Measurements from ENCODE around the gene RITA1. TPM values are rescaled to one million over a fixed set of nuclear protein-coding genes. Genes with fewer than 3 reads are reported as not detected.

Gene RITA1
- total and polyA plus RNA-seq, 2 of the 4 experiments (the other 2 are of a cell fraction) = 14.2 to 14.7 TPM

- no TSS peak for BruUV-seq (replicated peaks)
- H2AFZ ChIP-seq (replicated peaks; ENCODE audit: low read length, poor library complexity) = no peak overlapping the region
- H3K4me1 ChIP-seq (ENCODE audit: control insufficient read depth, insufficient read depth, low read length) = peaks cover 9% of the 10 kb centered on the region
- no peak overlapping the region for H2BK5ac ChIP-seq (ENCODE audit: low read depth, low read length, poor library complexity, severe bottlenecking)
- H3K9me1 ChIP-seq (ENCODE audit: insufficient read depth, low read length) = peaks cover 5% of the 10 kb centered on the region; the same call in 1 of the 2 replicates
- no peak overlapping the region for H2AK9ac ChIP-seq (replicated peaks; ENCODE audit: low read depth, low read length, poor library complexity)
- in situ Hi-C loops (cut with MboI; ENCODE audit: low sequenced_read_pairs) = loop anchor here (5.0 to 25.0 kb wide), 2 partner anchors 230 to 1215 kb away; partner anchors contain the start of gene TBX5
- dilution Hi-C loops (cut with HindIII; ENCODE audit: low sequenced_read_pairs, unreplicated experiment) = no loop called here
- DNase-seq (no peak), ATAC-seq (ENCODE audit: low read depth) (no peak)
- no peaks in the 10 kb centered on the region for H3K36me3 ChIP-seq (ENCODE audit: control insufficient read depth, insufficient read depth, low read length)
- no peaks in the 10 kb centered on the region for H3K9me3 ChIP-seq (ENCODE audit: control insufficient read depth, insufficient read depth, low read length)
- H4K5ac ChIP-seq (ENCODE audit: low read depth, low read length) = no peak overlapping the region
- no CpG with 5 or more reads among the region's 8 CpGs for WGBS, 2 experiments (ENCODE audit: extremely low coverage in 2 of 2, insufficient read length in 1 of 2)
- ChIA-PET POLR2A (ENCODE audit: unreplicated experiment) (no interaction called here), CTCF (interaction anchor here (0.6 to 0.7 kb wide), 8 partner anchors 23 to 1601 kb away, joined by 3 to 4 read pairs (median 3); no protein-coding TSS in a partner anchor)
- no peak overlapping the region for H3K4me2 ChIP-seq (ENCODE audit: low read depth, low read length)
- H3K27ac ChIP-seq (ENCODE audit: insufficient read depth, low read length) = no peak overlapping the region
- no peak overlapping the region for H3K9ac ChIP-seq (ENCODE audit: low read depth, low read length)
- no peaks in the 10 kb centered on the region for H4K20me1 ChIP-seq (ENCODE audit: insufficient read depth, low read length)
- H3K4me3 ChIP-seq (ENCODE audit: insufficient read depth, low read depth, low read length) = no peak overlapping the region
- no peak overlapping the region for H2BK15ac ChIP-seq (ENCODE audit: low read depth, low read length)
- no peaks in the 10 kb centered on the region for H3K27me3 ChIP-seq (ENCODE audit: control insufficient read depth, insufficient read depth, low read length)
- peak overlapping the region; percentile 11; the same call in 1 of the 2 replicates for H2AK5ac ChIP-seq (ENCODE audit: low read depth, low read length)
- no peak overlapping the region for H4K91ac ChIP-seq (ENCODE audit: insufficient read depth, low read depth, low read length)
- no peak overlapping the region for H3K4ac ChIP-seq (ENCODE audit: low read depth, low read length)
- no peak overlapping the region for H3K56ac ChIP-seq (ENCODE audit: extremely low read depth, insufficient read depth, low read length)
- no peak overlapping the region for H3K18ac ChIP-seq (ENCODE audit: low read depth, low read length)
- H3K23ac ChIP-seq (ENCODE audit: low read depth, low read length) = no peak overlapping the region
- H3K14ac ChIP-seq (replicated peaks; ENCODE audit: low read depth, low read length) = no peak overlapping the region
- H3K79me1 ChIP-seq (ENCODE audit: low read depth in 1 of 2, low read length in 2 of 2) = peaks cover 2 to 4% of the 10 kb centered on the region in 2 experiments; a peak in 1 of 4 replicates
- no peak overlapping the region for H2BK20ac ChIP-seq (ENCODE audit: low read depth, low read length)
- TF ChIP-seq USF2 (IDR thresholded peaks at IDR 0.05; ENCODE audit: low read depth, low read length) (no peak), FOS (IDR thresholded peaks at IDR 0.05; ENCODE audit: low read depth, low read length) (no peak), CTCF (conservative IDR thresholded peaks at IDR 0.05; ENCODE audit: low read depth, low read length) (no peak), MAZ (IDR thresholded peaks at IDR 0.05; ENCODE audit: borderline replicate concordance, low read depth, low read length) (no peak), NFE2L2 (IDR thresholded peaks at IDR 0.05; ENCODE audit: low read depth, low read length) (no peak), CHD1 (IDR thresholded peaks at IDR 0.05; ENCODE audit: low read depth, low read length) (no peak), RCOR1 (IDR thresholded peaks at IDR 0.05; ENCODE audit: insufficient replicate concordance, low read length) (no peak), MAFK (IDR thresholded peaks at IDR 0.05; ENCODE audit: low read depth, low read length) (no peak), SMC3 (IDR thresholded peaks at IDR 0.05; ENCODE audit: low read depth, low read length) (no peak)
- H2BK120ac ChIP-seq (ENCODE audit: low read depth, low read length) = no peak overlapping the region
- intact Hi-C loops (cut with micrococcal nuclease) = loop anchor here (1.0 to 10.0 kb wide), 6 partner anchors 17 to 715 kb away; partner anchors contain the start of gene PLBD2
- H4K8ac ChIP-seq (ENCODE audit: low read depth in 2 of 2, low read length in 2 of 2) = peak overlapping the region in 1 of 2 experiments; percentile 19; a peak in 1 of 4 replicates
Measured at GRCh38 chr12:113197518-113198077, 12.1 kb downstream of the RITA1 start.

Measured in IMR-90 (cell line).